HepG2 (cell line): ENCODE data around the gene BEST2. TPM values are rescaled to one million over a fixed set of nuclear protein-coding genes. Genes with fewer than 3 reads are reported as not detected.

ENCODE experiments used
- ATAC-seq: fragments of 200-7000 bp; cut with Tn5 transposase; 3 replicates; pipeline ENCODE4 v1.9.1; 2020; ENCODE audit warnings: mild to moderate bottlenecking, moderate library complexity
- BruUV-seq: library from RNA; stranded (reverse); fragments of 400-500 nt; replicated peaks from 2 replicates; lab custom pipeline; 2021; lab: Mats Ljungman, UMichigan
- CTCF ChIA-PET: fragments of 300-600 bp; formaldehyde crosslinking; extraction: SDS; loops from one replicate; lab custom pipeline; 2021; ENCODE audit warnings: low total read pairs, inconsistent platforms, low intra/inter-chr PET ratio; lab: Yijun Ruan, JAX
- POLR2A ChIA-PET: fragments of 350-600 bp; sonication (Branson Sonifier 250); formaldehyde crosslinking; loops from one replicate; lab custom pipeline; 2020; ENCODE audit warnings: antibody characterized with exemption, inconsistent platforms; lab: Yijun Ruan, JAX
- DNase-seq: peaks from one replicate; pipeline ENCODE4 v3.0.0-alpha.2; 2015; ENCODE audit warnings: low spot score
- FAIRE-seq: peaks from 3 replicates; lab custom pipeline; 2011; peaks lifted over from hg19 to GRCh38; lab: Jason Lieb, UNC
- H2AFZ ChIP-seq: one replicate; pipeline ENCODE4 v1.6.1; 2011; ENCODE audit warnings: low read length, inconsistent platforms
- H3K27ac ChIP-seq: fragments of 300-600 bp; 3 replicates; pipeline ENCODE4 v1.8.0; 2011; ENCODE audit warnings: mixed run types, mild to moderate bottlenecking, mixed read lengths, low read length, inconsistent platforms; ENCODE audit not compliant: insufficient read depth; ENCODE audit errors: extremely low read length
- H3K27me3 ChIP-seq, 2 experiments: fragments of 200-600 bp in 1 of 2; 2 replicates in 1 of 2; 3 replicates in 1 of 2; pipeline versions ENCODE4 v1.6.0 to v1.8.0; 2011; ENCODE audit warnings: low read length in 2 of 2, mild to moderate bottlenecking in 2 of 2, moderate library complexity in 2 of 2, inconsistent platforms in 1 of 2; ENCODE audit not compliant: insufficient read depth in 2 of 2, control insufficient read depth in 1 of 2
- H3K36me3 ChIP-seq, 2 experiments: fragments of 200-600 bp in 1 of 2; replicated peaks in 1 of 2; 2 replicates in 1 of 2; 3 replicates in 1 of 2; pipeline versions ENCODE4 v1.5.1 to v1.8.0; 2011; ENCODE audit warnings: low read length in 2 of 2, inconsistent platforms in 1 of 2; ENCODE audit not compliant: insufficient read depth in 2 of 2, control insufficient read depth in 1 of 2
- H3K4me1 ChIP-seq: 2 replicates; pipeline ENCODE4 v1.5.1; 2012; ENCODE audit warnings: low read length, inconsistent platforms; ENCODE audit not compliant: insufficient read depth
- H3K4me2 ChIP-seq: 2 replicates; pipeline ENCODE4 v1.6.0; 2011; ENCODE audit warnings: low read depth, low read length, inconsistent platforms
- H3K4me3 ChIP-seq, 3 experiments: fragments of 200-600 bp in 1 of 3; sonication (generic), shearing (Covaris generic) in 1 of 3; replicated peaks in 1 of 3; 2 replicates each; pipeline ENCODE4 v1.5.1; 2011 to 2016; ENCODE audit warnings: low read length in 3 of 3, inconsistent platforms in 2 of 3, low read depth in 2 of 3, mild to moderate bottlenecking in 2 of 3, control low read depth in 1 of 3, mixed read lengths in 1 of 3; ENCODE audit not compliant: insufficient read depth in 1 of 3
- H3K79me2 ChIP-seq: one replicate; pipeline ENCODE4 v1.6.1; 2011; ENCODE audit warnings: low read length, inconsistent platforms; ENCODE audit not compliant: insufficient read depth
- H3K9ac ChIP-seq: 2 replicates; pipeline ENCODE4 v1.6.0; 2011; ENCODE audit warnings: mild to moderate bottlenecking, low read depth, low read length, inconsistent platforms; ENCODE audit not compliant: insufficient read depth
- H3K9me3 ChIP-seq: 2 replicates; pipeline ENCODE4 v1.5.1; 2012; ENCODE audit warnings: mild to moderate bottlenecking, low read length
- H4K20me1 ChIP-seq: 2 replicates; pipeline ENCODE4 v1.6.0; 2011; ENCODE audit warnings: inconsistent platforms, mild to moderate bottlenecking, low read length, moderate library complexity; ENCODE audit not compliant: insufficient read depth
- CENPT ChIP-seq: sonication (generic); formaldehyde crosslinking; IDR thresholded peaks from 2 replicates; pipeline ENCODE4 v1.8.0; 2022; ENCODE audit warnings: low read depth, mild to moderate bottlenecking, moderate library complexity, missing genetic modification reagents
- FLYWCH1 ChIP-seq: sonication (generic); formaldehyde crosslinking; IDR thresholded peaks from 2 replicates; pipeline ENCODE4 v1.8.1; 2023; ENCODE audit warnings: mild to moderate bottlenecking, missing genetic modification reagents
- LCORL ChIP-seq, 2 experiments: fragments of 450-650 bp in 1 of 2; sonication (generic) in 1 of 2; formaldehyde crosslinking in 1 of 2; IDR thresholded peaks; 2 replicates each; pipeline versions ENCODE4 v1.5.0 to v1.6.1; 2017 to 2020; ENCODE audit warnings: antibody characterized with exemption in 1 of 2, missing genetic modification reagents in 1 of 2
- MIER2 ChIP-seq: IDR thresholded peaks from 2 replicates; pipeline ENCODE4 v1.6.1; 2016; ENCODE audit warnings: missing biosample characterization, missing genetic modification reagents
- NFKB2 ChIP-seq: sonication (generic); formaldehyde crosslinking; IDR thresholded peaks from 2 replicates; pipeline ENCODE4 v1.4.0; 2020; ENCODE audit warnings: missing genetic modification reagents, borderline replicate concordance
- PHF8 ChIP-seq: sonication (generic); formaldehyde crosslinking; IDR thresholded peaks from 2 replicates; pipeline ENCODE4 v1.5.0; 2020; ENCODE audit warnings: missing genetic modification reagents
- POLR2AphosphoS5 ChIP-seq: IDR thresholded peaks from 2 replicates; pipeline ENCODE4 v1.6.1; 2012; ENCODE audit warnings: low read depth, low read length
- ZKSCAN8 ChIP-seq: IDR thresholded peaks from 2 replicates; pipeline ENCODE4 v1.6.1; 2016; ENCODE audit warnings: borderline replicate concordance, missing genetic modification reagents, missing compliant biosample characterization
- ZMYM4 ChIP-seq: sonication (generic); formaldehyde crosslinking; IDR thresholded peaks from 2 replicates; pipeline ENCODE4 v1.8.1; 2023; ENCODE audit warnings: mild to moderate bottlenecking, missing genetic modification reagents
- ZNF232 ChIP-seq: sonication (generic); formaldehyde crosslinking; IDR thresholded peaks from 2 replicates; pipeline ENCODE4 v1.4.0; 2020; ENCODE audit warnings: missing genetic modification reagents, borderline replicate concordance
- ZNF253 ChIP-seq: sonication (generic); formaldehyde crosslinking; IDR thresholded peaks from 2 replicates; pipeline ENCODE4 v1.8.0; 2022; ENCODE audit warnings: mild to moderate bottlenecking, missing genetic modification reagents, borderline replicate concordance
- ZNF589 ChIP-seq: sonication (generic); formaldehyde crosslinking; conservative IDR thresholded peaks from 2 replicates; pipeline ENCODE4 v1.8.0; 2022; ENCODE audit warnings: mild to moderate bottlenecking, moderate library complexity, missing genetic modification reagents
- ZNF672 ChIP-seq: sonication (generic); formaldehyde crosslinking; IDR thresholded peaks from 2 replicates; pipeline ENCODE4 v1.8.1; 2022; ENCODE audit warnings: missing genetic modification reagents
- WGBS: methylation state at CpG from one replicate; pipeline ENCODE4 v1.1.6; 2017; ENCODE audit warnings: low lambda C conversion rate; 5-methylcytosine and 5-hydroxymethylcytosine counted together
- in situ Hi-C: cut with HindIII; loops from 2 replicates; pipeline ENCODE4 v1.10.0; 2017; ENCODE audit warnings: low pct_unique_long_range_greater_than_20kb; ENCODE audit not compliant: extremely low pct_ligation_motif_present
- intact Hi-C: fragments of 100-400 bp; cut with micrococcal nuclease; formaldehyde crosslinking; loops from one replicate; pipeline ENCODE4 v1.10.0; 2022; ENCODE audit not compliant: unreplicated experiment
- polyA plus RNA-seq, 8 experiments: library from polyadenylated mRNA; depleted of rRNA in 3 of 8; stranded (reverse) in 7 of 8; unstranded in 1 of 8; fragments of >200 nt; fragmentation: Illumina TruSeq in 4 of 8; extraction: Trizol in 4 of 8; gene quantifications; 2 replicates each; pipeline versions ENCODE4 v1.2.1 to v1.2.3, GENCODE V29; 2011 to 2016; ENCODE audit warnings: low read depth in 4 of 8, missing spikeins in 1 of 8, mixed read lengths in 1 of 8; ENCODE audit not compliant: insufficient read depth in 1 of 8
- total RNA-seq, 5 experiments: library from RNA; depleted of rRNA; stranded (reverse); fragments of >200 nt; fragmentation: Illumina TruSeq; extraction: Trizol; gene quantifications; 2 replicates each; pipeline ENCODE4 v1.2.3, GENCODE V29; 2016; ENCODE audit warnings: low read depth in 1 of 5
- TF ChIP-seq, protein P1 (sequence below): sonication (generic); formaldehyde crosslinking; IDR thresholded peaks from 2 replicates; pipeline ENCODE4 v1.5.0; 2020; ENCODE audit warnings: missing genetic modification reagents

The BEST2 gene
- total and polyA plus RNA-seq, 2 of the 13 experiments (the other 11 are each of a cell fraction or from before 2014, with no cell fraction given): not detected

DNA sequence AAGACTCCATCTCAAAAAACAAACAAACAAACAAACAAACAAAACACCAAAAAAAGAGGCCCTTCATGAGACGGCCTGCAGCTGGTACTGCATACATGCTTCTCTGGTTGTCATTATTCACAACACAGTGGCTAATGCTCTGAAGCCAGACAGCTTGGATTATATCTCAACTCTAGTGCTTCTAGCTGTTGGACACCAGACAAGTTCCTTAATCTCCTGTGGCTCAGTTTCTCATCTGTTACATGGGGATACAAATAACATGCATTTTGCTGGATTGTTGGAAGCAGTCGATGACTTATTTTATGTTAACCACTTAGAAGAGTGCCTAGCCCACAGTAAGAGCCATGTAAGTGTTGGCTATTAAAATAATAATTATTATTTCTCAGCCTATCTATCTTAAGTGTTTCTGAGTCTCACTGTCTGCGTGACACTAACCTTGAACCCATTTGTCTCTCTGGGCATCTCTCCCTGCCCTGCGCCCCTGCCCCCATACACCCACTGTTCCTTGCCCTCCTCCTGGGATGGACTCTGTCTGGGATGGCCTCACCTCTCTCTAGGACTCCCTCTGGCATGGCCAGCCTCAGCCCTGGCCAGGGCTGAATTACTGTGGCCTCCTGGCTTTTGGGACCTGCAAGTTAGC is 36.6 kb downstream of the BEST2 start:
- no peak for DNase-seq
- peaks cover 72% of the 10 kb centered on the region for H3K4me1 ChIP-seq
- ChIA-PET POLR2A (interaction anchor here (1.4 to 1.9 kb wide), 5 partner anchors 10 to 65 kb away, joined by 3 to 21 read pairs (median 5); partner anchors contain the start of genes GET3 and TNPO2), CTCF (no interaction called here)
- WGBS: 14% methylated on average over 4 of the region's 4 CpGs
- no peak overlapping the region for H2AFZ ChIP-seq
- H4K20me1 ChIP-seq: no peaks in the 10 kb centered on the region
- BruUV-seq: no TSS peak
- no peaks in the 10 kb centered on the region for H3K9me3 ChIP-seq
- H3K27ac ChIP-seq: no peak overlapping the region
- intact Hi-C loops: no loop called here
- peak overlapping the region; percentile 99 for H3K4me2 ChIP-seq
- H3K27me3 ChIP-seq: no peaks in the 10 kb centered on the region; a peak in 2 of 5 replicates
- H3K9ac ChIP-seq: peak overlapping the region; percentile 89; the same call in 1 of the 2 replicates
- no peak for ATAC-seq
- in situ Hi-C loops: no loop called here
- H3K36me3 ChIP-seq: no peaks in the 10 kb centered on the region
- H3K4me3 ChIP-seq: peak overlapping the region in 2 of 3 experiments; percentile 47 to 87; a peak in 4 of 6 replicates
- peaks cover 8% of the 10 kb centered on the region for H3K79me2 ChIP-seq
- no peak for FAIRE-seq
- TF ChIP-seq ZKSCAN8 (CRISPR knock-in tag): no peak
- TF ChIP-seq, protein P1, sequence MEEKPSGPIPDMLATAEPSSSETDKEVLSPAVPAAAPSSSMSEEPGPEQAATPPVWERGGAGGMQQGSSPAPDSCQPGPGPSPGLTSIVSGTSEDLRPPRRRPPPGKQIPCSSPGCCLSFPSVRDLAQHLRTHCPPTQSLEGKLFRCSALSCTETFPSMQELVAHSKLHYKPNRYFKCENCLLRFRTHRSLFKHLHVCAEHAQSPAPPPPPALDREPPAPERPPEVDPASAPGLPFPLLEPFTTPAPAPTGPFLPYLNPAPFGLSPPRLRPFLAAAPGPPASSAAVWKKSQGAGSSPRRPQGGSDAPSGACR: 0 out of 2 replicates have a peak, but pooled peaks have one; percentile 4
- TF ChIP-seq ZNF672 (CRISPR knock-in tag): no peak
- TF ChIP-seq ZNF232 (CRISPR knock-in tag): no peak
- no peak for TF ChIP-seq ZNF253 (CRISPR knock-in tag)
- TF ChIP-seq POLR2AphosphoS5: no peak
- peak; percentile 55; the same call in 1 of the 2 replicates for TF ChIP-seq ZNF589 (CRISPR knock-in tag)
- no peak for TF ChIP-seq FLYWCH1 (CRISPR knock-in tag)
- TF ChIP-seq ZMYM4 (CRISPR knock-in tag): 0 out of 2 replicates have a peak, but pooled peaks have one; percentile 18
- TF ChIP-seq CENPT: no peak
- TF ChIP-seq NFKB2: no peak
- no peak for TF ChIP-seq MIER2
- TF ChIP-seq LCORL (IDR thresholded peaks at IDR 0.05): no peak
- TF ChIP-seq LCORL (CRISPR knock-in tag; IDR thresholded peaks at IDR 0.05): 0 out of 2 replicates have a peak, but pooled peaks have one; percentile 58
- TF ChIP-seq PHF8 (CRISPR knock-in tag): 0 out of 2 replicates have a peak, but pooled peaks have one; percentile 4
- TF ChIP-seq, all 625 proteins: peak for 5
